Renal cortex interstitium (tissue), 11 donors: ENCODE measurements around the gene EPHA3. TPM values are rescaled to one million over a fixed set of nuclear protein-coding genes. Genes with fewer than 3 reads are reported as not detected.

Experiments
- DNase-seq, 11 donors: peaks; one replicate each; pipeline ENCODE4 v3.0.0-alpha.2; 2013; ENCODE audit warnings: low read depth in 9 of 11, low spot score in 4 of 11; ENCODE audit errors: extremely low read depth in 1 of 11
- polyA plus RNA-seq, 3 donors: library from polyadenylated mRNA; unstranded; fragments of 120-200 nt; gene quantifications; one replicate each; pipeline ENCODE4 v1.2.1, GENCODE V29; 2013; ENCODE audit not compliant: insufficient read length in 3 of 3

The EPHA3 gene
- polyA plus RNA-seq, 3 donors, result 3.2 to 5.1 (median 4.8) TPM

DNA sequence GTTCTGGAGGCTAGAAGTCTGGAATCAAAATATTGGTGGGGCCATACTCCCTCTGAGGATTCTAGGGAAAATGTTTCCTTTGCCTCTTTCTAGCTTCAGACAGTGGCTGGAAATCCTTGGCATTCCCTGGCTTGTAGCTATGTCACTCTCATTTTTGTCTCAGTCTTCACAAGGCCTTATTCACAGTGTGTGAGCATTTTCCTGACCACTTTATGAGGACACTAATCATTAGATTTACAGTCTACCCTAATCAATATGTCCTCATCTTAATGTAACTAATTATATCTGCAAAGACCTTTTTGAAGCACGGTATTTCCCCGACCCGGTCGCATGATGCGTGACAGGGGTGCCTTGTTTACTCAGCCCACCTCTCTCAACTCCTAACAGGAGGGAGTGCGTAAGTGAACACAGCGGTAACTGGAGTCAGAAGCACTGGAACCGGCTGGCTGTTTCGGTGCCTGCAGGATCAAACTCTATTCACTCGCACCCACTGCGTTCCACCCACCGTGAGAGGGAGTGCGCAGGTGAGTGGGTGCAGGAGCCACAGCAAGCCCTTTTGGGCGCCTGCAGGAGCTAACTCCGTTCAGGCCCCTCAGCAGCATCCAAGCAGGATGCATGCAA lies 155.0 kb downstream of the EPHA3 start:
- DNase-seq, result no peak

GRCh38 chr3:89264037-89264560 lies 156.7 kb downstream of the EPHA3 start:
- DNase-seq, result no peak

- no peak for DNase-seq
Measured at GRCh38 chr3:89266074-89266473, 158.7 kb downstream of the EPHA3 start.

GRCh38 chr3:89268059-89268458 lies 160.6 kb downstream of the EPHA3 start:
- DNase-seq, result no peak

DNA sequence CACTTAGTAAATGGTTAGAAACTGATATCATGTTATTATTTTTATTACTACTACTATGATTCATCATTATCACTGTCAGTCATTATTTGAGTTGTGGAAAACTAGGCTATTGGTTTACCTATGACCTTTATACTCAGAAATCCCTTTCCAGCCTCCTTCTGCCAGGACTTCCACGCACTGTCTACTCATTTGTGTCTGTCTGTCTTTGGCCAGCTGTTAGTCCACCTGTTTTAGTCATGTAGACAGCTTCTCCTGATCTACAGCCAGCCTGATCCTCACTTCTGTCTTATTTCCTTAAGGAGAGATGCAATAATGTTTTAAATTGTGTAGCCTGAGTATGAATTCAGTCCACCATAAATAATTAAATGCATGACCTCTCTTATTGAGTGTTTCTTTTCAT lies 162.8 kb downstream of the EPHA3 start:
- DNase-seq, result no peak

DNA sequence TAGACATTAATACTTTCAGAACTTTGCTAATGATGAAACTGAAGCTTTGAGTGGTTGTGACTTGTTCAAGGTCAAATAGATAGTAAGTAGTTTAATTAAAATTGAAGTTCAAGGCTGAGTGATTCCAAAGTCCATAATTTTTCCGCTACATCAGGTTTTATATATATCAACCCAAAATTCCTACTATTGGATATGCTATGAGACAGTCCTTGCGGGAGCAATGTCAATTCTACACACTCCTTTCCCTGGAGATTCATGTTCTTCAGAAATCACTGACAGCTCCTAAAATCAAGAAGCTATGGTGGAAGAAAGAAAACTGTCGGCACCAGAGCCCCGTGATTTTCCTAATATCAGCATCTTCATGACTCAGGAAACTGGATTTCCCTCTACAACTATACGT lies 167.6 kb downstream of the EPHA3 start:
- no peak for DNase-seq

GRCh38 chr3:89276116-89276515 lies 168.7 kb downstream of the EPHA3 start:
- DNase-seq, result no peak

DNA sequence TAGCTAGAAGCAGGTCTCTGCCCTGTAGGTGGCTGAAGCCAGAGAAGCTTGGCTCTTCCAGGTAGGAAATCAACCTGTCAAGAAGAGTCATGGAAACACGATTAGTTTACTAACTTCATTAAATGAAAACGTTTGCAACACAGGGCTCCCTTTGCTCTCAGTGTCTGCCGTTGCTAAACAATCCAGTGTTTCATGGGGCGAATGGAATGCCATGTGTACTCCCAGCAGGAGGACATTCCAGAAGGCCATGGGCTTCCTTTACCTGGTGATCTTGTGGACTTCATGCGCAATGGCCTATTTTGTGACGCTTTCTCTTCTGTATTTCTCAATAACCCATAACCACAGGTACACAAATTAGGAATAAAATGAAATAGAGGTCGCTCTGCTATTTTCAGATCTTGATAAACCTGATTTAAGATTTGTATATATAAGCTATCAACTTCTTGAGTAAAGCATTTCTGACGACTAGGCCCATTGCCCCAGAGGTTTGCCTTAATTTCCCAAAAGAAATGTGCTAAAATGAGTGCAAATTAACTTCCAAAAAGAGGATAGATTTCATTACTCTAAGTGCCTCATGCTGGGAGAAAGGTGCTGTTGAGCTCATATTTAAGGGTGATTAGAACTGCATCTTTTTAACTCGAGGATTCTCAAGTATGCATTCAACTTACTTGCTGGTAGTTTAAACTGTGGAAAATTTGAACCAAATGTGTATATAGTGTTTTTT lies 171.0 kb downstream of the EPHA3 start:
- DNase-seq, result peak in 5 of 11 donors; percentile 7 to 14 (median 8)

GRCh38 chr3:89280301-89280700 lies 172.9 kb downstream of the EPHA3 start:
- DNase-seq, result no peak

GRCh38 chr3:89280822-89281365 lies 173.5 kb downstream of the EPHA3 start:
- no peak for DNase-seq

- no peak for DNase-seq
Measured at GRCh38 chr3:89287902-89288508, 180.6 kb downstream of the EPHA3 start.

- no peak for DNase-seq
Measured at GRCh38 chr3:89289574-89290190, 182.3 kb downstream of the EPHA3 start.

- DNase-seq, result no peak
Measured at GRCh38 chr3:89297199-89297598, 189.8 kb downstream of the EPHA3 start.

- DNase-seq, result no peak
Measured at GRCh38 chr3:89300526-89300925, 193.1 kb downstream of the EPHA3 start.

DNA sequence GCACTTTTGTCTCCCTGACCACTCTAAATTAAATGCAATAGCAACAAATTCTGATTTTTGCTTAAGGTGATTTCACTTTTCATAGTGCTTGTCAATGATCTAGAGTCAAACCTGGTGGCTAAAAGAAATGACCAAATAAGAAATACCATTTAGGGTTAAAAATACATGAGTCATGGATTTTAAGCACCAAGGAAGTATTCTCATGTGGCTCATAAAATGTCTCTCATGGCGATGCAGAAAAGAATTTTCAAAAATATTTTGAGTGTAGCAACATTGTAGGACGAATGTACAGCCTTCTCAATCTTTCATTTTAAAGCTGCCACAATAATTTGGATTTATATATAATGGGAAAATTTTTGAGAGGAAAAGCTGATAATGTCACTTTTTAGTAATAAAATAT lies 193.6 kb downstream of the EPHA3 start:
- DNase-seq, result no peak

DNA sequence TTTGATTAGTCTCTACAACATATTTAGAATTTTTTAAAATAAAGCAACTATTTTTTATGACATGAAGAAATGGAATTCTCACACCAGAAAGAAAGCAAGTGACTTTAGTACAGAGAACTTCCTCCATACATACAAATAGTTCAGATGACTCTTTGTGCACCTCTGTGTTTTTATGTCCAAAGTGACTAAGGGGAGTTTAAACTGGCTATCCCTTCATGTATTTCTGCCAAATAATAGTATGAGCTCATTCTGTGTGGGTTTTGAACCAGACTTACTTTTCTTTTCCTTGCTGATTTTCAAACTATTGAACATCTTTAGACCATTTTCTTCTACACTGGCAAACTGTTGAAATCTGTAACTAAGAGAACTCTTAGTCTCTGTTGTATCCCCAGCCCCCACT lies 196.3 kb downstream of the EPHA3 start:
- DNase-seq, result no peak

DNA sequence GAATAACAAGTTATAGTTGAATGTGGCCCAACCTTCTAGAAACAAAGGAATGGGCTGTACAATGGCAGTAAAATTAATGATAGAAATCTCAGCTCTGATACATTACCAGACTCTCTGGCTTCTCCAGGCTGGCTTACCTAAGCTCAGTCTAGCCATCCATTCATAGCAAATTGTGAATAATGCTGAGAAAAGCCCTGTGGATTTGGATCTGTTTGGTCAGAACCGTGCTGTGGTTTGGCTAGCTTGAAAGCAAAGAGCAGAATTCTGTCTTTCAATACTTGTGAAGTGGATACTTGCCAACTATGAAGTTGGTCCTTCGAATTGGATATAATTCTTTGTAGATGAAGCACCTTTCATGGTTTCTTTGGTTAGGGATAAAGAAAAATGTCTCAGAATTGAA lies 199.1 kb downstream of the EPHA3 start:
- no peak for DNase-seq

- DNase-seq, result no peak
Measured at GRCh38 chr3:89311581-89311980, 204.2 kb downstream of the EPHA3 start.

- DNase-seq, result no peak
Measured at GRCh38 chr3:89312141-89312540, 204.7 kb downstream of the EPHA3 start.
